Right atrium auricular region (tissue), 2 donors: ENCODE results near the gene RO60. TPM values are rescaled to one million over a fixed set of nuclear protein-coding genes. Genes with fewer than 3 reads are reported as not detected.
"Not testable (repeated sequence)": the region's sequence is repeated elsewhere in the genome, so short reads cannot be mapped to it uniquely, and the experiment has no call there.

ENCODE experiments used
- DNase-seq: peaks from one replicate; pipeline ENCODE4 v3.0.0-alpha.2; 2019; ENCODE audit warnings: low spot score
- H3K27ac ChIP-seq, 2 donors: fragments of 200-600 bp; sonication (generic); 1 replicate in 1 of 2; 2 replicates in 1 of 2; pipeline ENCODE4 v1.5.1; 2016 to 2019
- H3K27me3 ChIP-seq, 2 donors: fragments of 200-600 bp; sonication (generic); one replicate each; pipeline versions ENCODE4 v1.5.1 to v1.6.0; 2017 to 2019
- H3K36me3 ChIP-seq: fragments of 200-600 bp; sonication (generic); one replicate; pipeline ENCODE4 v1.5.1; 2016
- H3K4me1 ChIP-seq, 2 donors: fragments of 200-600 bp; sonication (generic); one replicate each; pipeline versions ENCODE4 v1.5.1 to v1.6.0; 2017 to 2019
- H3K4me3 ChIP-seq, 2 donors: fragments of 200-600 bp; sonication (generic); 1 replicate in 1 of 2; 2 replicates in 1 of 2; pipeline ENCODE4 v1.5.1; 2017 to 2019; ENCODE audit warnings: mild to moderate bottlenecking in 1 of 2, moderate library complexity in 1 of 2
- H3K9me3 ChIP-seq, 2 donors: fragments of 200-600 bp; sonication (generic); one replicate each; pipeline ENCODE4 v1.5.1; 2019
- CTCF ChIP-seq, 2 donors: fragments of 200-600 bp; sonication (generic); IDR thresholded peaks; one replicate each; pipeline ENCODE4 v1.5.1; 2019; ENCODE audit warnings: antibody characterized with exemption in 2 of 2
- total RNA-seq, 2 donors: library from RNA; depleted of rRNA; stranded (reverse); fragments of >200 nt; gene quantifications; one replicate each; pipeline ENCODE4 v1.1.0, GENCODE V29; 2016

Gene RO60
- total RNA-seq, 2 donors from 2014 or later: 58.9 to 64.4 TPM

- no peak for TF ChIP-seq CTCF (IDR thresholded peaks at IDR 0.05)
- Histone ChIP-seq H3K27ac (no peak overlapping the region), H3K4me3 (no peak overlapping the region), H3K9me3 (no peaks in the 10 kb centered on the region), H3K36me3 (no peaks in the 10 kb centered on the region), H3K4me1 (no peaks in the 10 kb centered on the region), H3K27me3 (no peaks in the 10 kb centered on the region)
- no peak for DNase-seq
These were observed 25.8 kb upstream of the RO60 start for GRCh38 chr1:193033610-193034009.

GRCh38 chr1:193036337-193037047 lies 22.9 kb upstream of the RO60 start:
- Histone ChIP-seq H3K4me1 (no peaks in the 10 kb centered on the region), H3K36me3 (no peaks in the 10 kb centered on the region), H3K27me3 (no peaks in the 10 kb centered on the region), H3K4me3 (no peak overlapping the region), H3K9me3 (no peaks in the 10 kb centered on the region), H3K27ac (no peak overlapping the region)
- no peak for DNase-seq
- TF ChIP-seq CTCF (IDR thresholded peaks at IDR 0.05): no peak

- Histone ChIP-seq H3K27me3 (no peaks in the 10 kb centered on the region), H3K9me3 (no peaks in the 10 kb centered on the region), H3K4me3 (no peak overlapping the region), H3K4me1 (no peaks in the 10 kb centered on the region), H3K27ac (no peak overlapping the region), H3K36me3 (no peaks in the 10 kb centered on the region)
- DNase-seq: no peak
- TF ChIP-seq CTCF (IDR thresholded peaks at IDR 0.05): no peak
These were observed 19.4 kb upstream of the RO60 start for GRCh38 chr1:193040011-193040410.

- Histone ChIP-seq H3K36me3 (peaks cover 5% of the 10 kb centered on the region), H3K4me1 (no peaks in the 10 kb centered on the region), H3K9me3 (no peaks in the 10 kb centered on the region), H3K27ac (peak overlapping the region in 1 of 2 donors; percentile 45), H3K4me3 (no peak overlapping the region), H3K27me3 (no peaks in the 10 kb centered on the region)
- no peak for DNase-seq
- TF ChIP-seq CTCF (IDR thresholded peaks at IDR 0.05): no peak
These were observed 16.4 kb upstream of the RO60 start for GRCh38 chr1:193042766-193043691.

- not testable (repeated sequence) for H3K4me1 ChIP-seq, H3K4me3 ChIP-seq, DNase-seq, H3K27me3 ChIP-seq, H3K27ac ChIP-seq, H3K9me3 ChIP-seq
- H3K36me3 ChIP-seq: peaks cover 25% of the 10 kb centered on the region
These were observed 10.5 kb upstream of the RO60 start for GRCh38 chr1:193048913-193049312.

- Histone ChIP-seq H3K9me3 (no peaks in the 10 kb centered on the region), H3K27me3 (no peaks in the 10 kb centered on the region), H3K27ac (no peak overlapping the region), H3K4me3 (no peak overlapping the region), H3K4me1 (peaks cover 0 to 20% of the 10 kb centered on the region in 2 donors), H3K36me3 (peaks cover 13% of the 10 kb centered on the region)
- DNase-seq: no peak
- no peak for TF ChIP-seq CTCF (IDR thresholded peaks at IDR 0.05)
These were observed 5.2 kb upstream of the RO60 start for GRCh38 chr1:193054169-193054675.
